Stimulated activated CD8-positive, alpha-beta memory T cell treated with anti-CD3 and anti-CD28 coated beads, Interleukin-15, amount 100 ng/mL, for 24 hours (primary cell): ENCODE results near the gene KIF25.

Experiments used
- DNase-seq: peaks from one replicate; pipeline ENCODE4 v3.0.0-alpha.2; 2020; ENCODE audit warnings: low read depth

The KIF25 gene

DNA sequence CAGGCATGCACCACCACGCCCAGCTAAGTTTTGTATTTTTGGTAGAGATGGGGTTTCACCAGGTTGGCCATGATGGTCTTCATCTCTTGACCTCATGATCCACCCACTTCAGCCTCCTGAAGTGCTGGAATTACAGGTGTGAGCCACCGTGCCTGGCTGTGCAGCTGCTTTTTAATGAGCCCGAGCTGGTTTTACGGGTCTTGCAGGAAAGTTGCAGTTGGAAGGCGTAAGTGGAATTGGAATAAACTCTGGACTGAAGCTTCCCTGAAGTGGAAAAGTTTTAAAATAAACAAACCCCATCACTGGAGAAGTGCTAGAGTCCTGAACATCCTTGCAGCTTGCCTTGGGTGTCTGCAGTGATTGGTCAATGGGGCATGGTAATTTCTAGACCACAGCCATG, 40.4 kb downstream of the KIF25 start:
- DNase-seq = no peak

DNA sequence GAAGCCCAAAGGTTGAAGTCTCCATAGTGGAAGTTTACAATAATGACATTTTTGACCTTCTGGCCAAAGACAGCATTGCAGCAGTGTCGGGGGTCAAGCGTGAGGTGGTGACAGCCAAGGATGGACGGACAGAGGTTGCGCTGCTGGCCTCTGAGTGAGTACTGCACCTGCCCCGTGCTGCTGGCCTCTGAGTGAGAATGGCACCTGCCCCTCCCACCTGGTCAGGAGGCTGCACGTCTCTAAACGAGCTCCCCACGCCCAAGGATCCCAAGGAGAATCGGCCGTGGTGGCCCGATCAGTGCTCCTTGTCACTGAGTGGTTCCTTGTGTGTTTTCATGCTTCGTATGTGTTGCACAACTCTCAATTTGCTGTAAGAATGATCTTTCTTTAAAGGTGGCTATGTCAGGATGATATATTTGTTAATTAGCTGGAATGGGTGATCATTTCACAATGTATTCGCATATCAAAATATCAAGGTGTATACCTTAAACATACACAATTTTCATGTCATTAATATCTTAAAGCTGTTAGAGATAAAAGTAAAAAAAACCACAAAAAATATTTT, 41.2 kb downstream of the KIF25 start:
- DNase-seq = no peak

DNA sequence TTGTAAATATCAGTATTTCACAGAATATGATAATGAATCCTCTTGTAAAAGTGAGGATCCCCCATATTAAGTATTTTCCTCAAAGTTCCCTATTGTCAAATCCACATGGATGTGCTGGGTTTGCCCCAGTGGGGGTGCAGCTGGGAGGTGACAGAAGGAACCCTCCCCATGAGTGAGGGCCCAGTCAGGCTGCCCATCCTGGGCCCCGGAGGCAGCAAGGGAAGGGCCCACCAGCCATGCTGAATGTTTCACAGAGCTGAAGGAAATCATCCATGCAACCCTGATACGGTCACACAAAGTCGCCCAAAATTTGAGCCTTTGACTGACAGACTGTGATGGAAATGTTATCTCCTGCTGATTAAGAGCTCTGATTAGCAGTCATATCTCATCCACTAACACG, 41.8 kb downstream of the KIF25 start:
- no peak for DNase-seq

DNA sequence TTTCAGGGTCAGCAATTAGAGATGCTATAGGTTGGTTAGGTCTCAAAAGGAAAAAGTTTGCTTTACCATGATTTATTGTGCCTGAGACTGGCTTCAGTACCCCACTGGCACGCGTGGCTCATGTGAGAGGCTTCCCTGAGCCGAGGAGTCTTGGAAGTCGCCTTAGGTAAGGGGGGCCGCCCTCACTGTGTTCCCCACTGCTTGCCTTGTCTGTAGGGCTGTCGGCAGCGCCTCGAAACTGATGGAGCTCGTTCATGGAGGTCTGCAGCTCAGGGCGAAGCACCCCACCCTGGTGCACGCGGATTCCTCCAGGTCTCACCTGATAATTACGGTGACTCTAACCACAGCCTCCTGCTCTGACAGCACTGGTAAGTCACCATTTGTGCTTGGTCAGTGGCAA, 42.4 kb downstream of the KIF25 start:
- no peak for DNase-seq

DNA sequence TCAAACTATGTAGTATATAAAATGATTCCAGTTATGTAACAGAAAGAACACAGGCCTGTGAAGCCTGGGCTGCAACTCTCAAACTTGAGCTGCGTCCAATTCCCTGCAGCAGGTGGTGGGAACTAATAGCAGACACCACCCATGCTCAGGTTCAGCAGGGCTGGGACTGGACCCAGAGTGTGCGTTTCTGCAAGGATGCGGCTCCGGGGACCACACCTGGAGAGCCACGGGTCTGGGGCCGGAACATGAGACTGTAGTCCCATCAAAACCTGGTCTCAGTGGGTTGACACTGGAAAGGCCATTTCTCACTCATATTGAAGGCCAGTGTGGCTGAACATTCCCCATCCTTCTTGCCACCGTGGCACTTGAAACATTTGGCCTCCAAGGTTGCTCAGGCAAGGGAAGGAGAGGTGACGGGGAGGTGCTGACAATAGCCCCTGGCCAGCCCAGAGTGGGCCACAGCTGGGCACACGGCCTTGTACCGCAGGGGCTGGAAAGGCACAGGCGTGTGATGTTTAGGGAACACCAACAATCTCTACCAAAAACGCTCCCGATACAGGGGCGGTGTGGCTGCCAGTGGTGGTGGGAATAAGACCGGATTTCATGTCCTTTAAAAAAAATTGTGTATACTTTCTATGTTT, 43.5 kb downstream of the KIF25 start:
- no peak for DNase-seq

DNA sequence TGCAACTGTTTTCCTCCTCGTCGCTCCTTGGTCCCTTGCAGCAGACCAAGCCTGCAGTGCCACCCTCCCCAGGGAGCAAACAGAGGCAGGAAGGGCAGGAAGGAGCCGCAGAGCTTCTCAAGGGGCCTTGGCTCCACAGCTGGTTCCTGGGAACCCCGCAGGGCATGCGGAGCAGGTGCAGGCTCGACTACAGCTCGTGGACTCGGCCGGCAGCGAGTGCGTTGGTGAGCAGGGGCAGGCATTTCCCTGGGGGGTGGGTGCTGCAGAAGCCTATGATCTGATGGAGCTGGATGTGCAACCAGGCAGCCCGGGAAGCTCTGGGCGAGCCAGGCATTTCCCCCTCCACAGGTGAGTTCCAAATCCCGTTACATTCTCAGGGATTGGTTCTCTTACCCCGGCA, 44.5 kb downstream of the KIF25 start:
- DNase-seq = no peak

DNA sequence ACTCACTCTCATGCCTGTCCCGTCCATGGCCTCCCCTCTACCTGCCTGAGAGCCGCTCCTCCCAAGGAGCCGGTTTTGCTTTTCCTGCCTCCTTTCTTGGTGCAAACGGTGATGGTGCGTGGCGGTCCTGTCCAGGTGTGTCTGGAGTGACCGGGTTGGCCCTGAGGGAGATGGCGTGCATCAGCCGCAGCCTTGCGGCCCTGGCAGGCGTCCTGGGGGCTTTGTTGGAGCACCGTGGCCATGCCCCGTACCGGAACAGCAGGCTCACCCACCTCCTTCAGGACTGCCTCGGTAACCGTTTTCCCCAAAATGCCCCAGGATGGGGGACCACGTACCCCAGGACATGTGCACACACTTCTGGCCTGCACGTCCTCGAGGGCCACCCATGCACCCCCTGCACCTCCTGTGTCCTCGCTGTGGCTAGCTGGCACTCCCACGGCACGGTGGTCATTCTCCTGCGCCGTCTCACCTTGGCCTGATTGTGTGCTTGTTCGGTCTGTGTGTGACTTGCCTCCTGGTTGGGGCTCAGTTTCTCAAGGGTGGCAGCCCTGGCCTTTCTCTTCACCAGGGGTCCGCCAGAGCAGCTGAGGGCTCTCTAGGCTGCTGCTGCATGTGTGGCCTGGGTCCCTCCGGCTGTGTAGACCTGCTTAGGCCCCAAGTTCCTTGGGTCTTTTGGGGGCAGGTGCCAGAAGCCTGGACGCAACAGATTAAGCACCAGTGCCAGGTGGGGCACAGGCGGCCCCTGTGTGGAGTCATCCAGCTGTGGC, 45.1 kb downstream of the KIF25 start:
- DNase-seq = no peak

DNA sequence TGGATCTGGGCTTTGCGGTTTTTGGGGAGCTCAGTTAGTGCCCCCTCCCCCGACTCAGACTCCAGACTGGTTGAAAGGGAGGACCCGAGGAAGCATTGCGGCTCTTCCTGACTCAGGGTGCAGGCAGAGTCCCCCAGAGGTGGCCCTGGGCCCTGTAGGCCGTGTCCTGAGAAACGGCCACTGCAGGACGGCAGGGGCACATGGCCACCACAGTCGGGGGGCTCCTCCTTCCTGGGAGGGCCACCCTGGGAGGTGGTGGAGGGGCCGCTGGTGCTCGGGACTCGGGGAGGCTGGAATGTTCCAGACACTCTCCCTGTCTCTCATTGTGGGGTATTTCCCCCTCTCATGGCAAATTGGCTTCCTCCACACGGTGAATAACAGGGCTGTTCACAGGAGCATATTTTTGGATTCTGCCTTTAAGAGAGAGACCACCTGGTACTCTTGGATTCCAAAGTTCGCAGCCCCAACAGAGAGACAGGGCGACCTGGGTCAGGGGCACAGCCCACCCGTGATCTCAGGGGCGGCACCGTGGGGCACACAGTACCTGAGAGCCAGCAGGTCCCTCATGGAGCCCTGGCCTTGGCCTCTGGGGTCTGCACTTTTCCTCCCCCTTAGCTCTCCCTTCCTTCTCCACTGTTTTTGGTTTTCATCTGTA, 45.8 kb downstream of the KIF25 start:
- no peak for DNase-seq

DNA sequence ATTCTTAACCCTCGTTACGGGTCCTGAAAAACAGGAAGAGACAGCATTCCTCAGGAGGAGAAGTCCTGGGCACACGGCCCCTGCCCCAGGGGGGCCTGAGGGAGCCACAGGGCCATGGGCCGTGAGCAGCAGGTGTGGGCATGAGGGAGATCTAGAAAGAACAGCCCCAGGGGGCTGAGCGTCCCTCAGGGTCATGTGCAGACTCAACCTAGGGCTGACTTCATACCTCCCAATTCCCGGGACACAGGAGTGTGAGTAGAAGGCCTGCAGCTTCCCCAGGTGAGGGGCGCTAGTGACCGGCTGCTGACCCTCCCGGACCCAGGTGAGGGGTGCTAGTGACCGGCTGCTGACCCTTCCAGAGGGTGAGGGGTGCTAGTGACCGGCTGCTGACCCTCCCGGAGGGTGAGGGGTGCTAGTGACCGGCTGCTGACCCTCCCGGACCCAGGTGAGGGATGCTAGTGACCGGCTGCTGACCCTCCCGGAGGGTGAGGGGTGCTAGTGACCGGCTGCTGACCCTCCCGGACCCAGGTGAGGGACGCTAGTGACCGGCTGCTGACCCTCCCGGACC, 46.5 kb downstream of the KIF25 start:
- DNase-seq = no peak

DNA sequence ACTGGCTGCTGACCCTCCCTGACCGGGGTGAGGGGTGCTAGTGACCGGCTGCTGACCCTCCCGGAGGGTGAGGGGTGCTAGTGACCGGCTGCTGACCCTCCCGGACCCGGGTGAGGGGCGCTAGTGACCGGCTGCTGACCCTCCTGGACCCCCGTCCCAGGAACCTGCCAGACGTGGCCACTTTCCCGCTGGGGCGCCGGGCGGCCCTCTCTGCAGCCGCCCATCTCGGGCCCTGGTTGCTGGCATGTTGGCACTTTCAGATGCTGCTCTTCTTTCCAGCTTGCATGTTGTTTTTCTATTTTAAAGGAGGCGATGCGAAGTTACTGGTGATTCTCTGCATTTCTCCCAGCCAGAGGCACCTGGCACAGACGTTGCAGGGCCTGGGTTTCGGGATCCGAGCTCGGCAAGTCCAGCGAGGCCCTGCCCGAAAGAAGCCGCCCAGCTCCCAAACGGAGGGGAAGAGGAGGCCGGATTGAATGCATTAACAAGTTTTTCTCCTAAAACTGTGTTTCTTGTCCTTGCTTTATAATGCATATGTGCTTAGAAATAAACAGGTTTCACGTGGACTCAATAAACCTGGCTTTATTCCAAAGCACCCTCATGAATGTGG, 47.2 kb downstream of the KIF25 start:
- DNase-seq = no peak

DNA sequence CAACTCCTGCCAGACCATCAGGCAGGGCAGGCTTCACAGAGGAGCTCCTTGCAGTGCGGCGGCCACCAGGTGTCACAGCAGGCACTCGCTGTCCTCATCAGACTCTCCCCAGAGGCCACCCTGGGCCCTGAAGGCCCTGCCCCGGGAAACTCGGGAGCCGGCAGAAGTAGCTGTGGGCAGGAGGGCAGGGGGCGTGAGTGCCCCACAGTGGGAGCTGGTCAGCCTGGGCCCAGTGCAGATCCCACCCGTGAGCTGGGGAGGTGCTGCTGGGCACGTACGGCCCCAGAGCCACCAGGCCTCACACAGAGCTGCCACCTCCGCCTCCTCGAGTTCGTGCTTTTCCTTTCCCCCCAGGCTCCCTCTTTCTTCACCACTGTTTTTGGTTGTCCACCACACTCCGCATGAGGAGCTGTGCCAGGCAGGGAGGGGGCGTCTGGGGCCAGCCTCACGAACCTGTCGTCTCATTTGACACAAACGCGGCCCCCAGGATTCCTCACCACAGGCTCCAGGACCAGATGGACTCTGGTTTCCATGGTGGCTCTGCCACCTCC, 47.7 kb downstream of the KIF25 start:
- no peak for DNase-seq

DNA sequence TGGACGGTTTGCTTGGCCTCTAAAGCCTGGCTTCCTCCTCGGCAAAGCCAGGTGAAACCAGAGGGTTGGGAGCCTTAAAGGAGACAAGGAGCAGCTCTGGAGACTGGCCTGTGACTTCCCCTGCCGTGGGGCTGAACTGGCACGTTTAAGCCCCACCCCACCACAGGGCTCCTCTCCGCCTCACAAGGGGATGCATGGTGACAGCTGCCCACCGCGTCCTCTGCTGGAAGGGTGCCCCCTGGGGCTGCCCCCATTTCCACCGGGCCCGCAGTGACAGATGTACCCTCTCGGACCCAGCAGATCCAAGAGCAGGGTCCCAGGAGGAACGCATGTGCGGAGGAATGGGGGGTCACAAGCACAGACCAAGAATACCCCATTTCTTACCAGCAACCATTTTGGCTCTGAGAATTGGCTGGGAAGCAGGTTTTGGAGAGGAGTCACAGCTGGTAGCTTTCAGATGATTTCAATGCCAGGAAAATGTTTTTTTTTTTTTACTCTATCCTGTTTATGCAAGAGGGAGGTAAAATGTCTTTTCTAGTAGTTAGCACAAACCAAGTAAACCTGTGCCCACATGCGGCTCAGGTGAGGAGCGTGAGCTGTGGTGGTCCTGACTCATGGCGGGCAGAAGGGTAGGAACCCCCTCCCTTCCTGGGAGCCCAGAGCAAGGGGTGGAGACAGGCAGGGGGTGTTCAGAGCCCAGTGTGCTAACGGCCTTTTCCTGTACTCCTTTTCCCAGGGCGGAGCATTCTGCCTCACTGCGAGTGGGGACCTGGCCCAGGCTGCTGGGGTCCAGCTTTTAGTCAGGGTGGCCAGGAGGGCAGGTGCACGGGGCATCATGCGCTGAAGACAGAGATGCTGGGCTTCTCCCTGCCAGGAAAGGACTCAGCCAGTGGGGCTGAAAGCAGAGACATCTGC, 48.5 kb downstream of the KIF25 start:
- DNase-seq = no peak

DNA sequence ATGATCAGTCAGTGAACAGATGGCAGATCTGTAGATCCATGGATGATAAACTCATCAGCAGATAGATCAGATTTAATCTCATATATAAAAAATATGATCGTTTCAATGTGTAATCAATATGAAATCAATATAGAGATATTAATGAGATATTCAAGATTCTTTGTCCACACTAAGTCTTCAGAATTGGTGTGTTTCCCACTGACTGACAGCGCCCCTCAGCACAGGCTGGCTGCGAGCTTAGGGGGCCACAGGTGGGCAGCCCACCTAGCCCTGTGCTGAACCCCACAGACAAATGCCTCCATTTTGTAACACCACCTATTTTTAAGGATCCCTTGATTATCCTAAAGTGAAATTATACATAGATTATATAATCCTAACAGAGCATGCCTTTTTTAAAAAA, 49.2 kb downstream of the KIF25 start:
- DNase-seq = no peak

DNA sequence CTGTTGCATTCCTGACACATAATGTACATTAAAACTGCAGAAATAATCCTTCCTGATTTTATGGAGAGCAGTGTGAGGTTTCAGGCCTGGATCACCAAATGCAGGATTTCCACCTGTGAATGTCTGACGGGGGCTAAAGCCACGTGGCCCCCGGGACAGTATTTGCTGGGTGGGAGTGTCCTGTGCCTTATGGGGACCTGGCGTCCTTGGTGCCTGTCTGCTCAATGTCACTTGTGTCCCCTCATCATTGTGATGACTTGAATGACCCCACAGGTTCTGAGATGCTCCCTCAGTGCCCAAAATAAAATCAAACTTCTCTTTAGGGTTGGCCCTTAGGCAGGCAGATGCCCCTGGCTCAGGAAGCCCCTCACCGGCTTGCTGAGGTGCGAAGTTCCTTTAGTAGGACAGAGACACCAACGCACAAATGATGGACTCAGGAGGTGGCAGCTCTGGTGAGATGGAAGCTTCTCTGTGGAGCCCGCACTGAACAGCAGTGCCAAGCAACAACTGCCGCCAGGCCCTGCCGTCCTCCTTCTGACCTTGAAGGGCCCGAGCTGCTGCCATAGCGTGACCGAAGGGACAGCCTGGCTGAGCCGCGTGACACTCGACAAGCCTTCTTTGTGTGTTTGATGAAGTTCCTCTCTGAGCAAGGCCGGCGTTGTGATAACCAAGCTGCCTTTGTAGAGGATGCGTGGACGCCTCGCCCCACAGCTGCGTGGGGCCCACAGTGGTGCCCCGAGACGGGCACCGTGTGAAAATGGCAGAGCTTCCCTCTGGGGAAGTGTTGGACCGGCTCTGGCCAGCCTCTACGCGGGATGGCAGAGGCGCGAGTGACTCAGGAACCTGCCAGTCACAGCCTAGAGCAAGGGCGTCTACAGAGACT, 50.6 kb downstream of the KIF25 start:
- DNase-seq = no peak

DNA sequence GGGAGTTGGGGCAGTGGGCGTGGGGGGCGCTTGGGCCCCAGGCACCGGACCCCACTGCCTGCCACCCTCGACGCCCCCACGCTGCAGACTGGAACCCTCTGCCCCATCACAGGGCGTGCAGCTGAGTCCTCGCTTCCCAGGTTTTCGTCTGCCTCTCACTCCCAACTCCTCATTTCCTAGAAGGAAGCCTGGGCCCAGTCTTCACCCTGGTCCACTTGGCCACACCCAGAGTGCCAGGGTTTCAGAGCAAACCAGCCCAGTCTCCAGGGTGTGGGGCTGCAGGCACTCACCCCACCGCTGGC, 51.2 kb downstream of the KIF25 start:
- DNase-seq = no peak

DNA sequence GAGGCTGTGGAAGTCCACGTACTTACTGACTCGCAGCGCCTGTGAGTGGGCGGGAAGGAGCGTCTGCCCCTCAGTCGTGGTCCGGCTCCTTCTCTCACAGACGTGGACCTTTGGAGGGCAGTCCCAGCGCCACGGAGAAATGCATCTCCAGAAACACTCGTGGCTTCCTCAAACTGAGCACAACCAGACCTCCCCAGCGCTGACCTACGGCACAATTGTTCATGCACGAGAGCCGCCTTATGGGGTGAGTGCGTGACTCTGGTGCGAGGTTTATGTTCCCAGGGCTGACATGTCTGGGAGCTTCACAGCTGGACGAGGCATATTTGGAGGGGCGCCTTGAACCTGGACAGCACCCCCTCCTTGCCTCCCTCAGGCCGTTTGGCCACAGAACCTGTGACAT, 51.8 kb downstream of the KIF25 start:
- no peak for DNase-seq

DNA sequence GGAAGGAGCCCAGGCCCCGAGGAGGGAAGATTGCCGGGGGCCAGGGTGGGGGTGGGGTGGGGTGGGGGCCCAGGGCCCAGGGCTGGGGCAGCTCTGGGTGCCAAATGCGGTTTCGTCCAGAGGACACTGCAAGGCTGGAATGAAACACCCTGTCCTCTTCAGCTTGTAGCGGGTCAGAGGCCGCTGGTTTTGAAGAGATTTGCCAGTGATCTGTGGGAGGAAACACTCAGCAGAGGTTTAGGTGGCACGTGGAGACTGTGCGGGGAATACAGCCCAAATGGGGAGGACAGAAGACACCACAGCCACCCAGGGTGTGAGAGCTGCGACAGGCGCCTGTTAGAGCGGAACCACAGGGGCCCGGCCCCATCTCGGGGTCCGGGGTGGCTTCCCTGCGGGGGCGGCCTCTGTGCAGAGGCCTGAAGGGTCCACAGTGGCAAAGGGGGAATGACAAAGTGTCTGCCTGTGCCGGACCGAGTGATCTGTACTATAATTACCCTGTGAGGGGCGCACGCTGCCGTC, 52.3 kb downstream of the KIF25 start:
- DNase-seq = no peak

DNA sequence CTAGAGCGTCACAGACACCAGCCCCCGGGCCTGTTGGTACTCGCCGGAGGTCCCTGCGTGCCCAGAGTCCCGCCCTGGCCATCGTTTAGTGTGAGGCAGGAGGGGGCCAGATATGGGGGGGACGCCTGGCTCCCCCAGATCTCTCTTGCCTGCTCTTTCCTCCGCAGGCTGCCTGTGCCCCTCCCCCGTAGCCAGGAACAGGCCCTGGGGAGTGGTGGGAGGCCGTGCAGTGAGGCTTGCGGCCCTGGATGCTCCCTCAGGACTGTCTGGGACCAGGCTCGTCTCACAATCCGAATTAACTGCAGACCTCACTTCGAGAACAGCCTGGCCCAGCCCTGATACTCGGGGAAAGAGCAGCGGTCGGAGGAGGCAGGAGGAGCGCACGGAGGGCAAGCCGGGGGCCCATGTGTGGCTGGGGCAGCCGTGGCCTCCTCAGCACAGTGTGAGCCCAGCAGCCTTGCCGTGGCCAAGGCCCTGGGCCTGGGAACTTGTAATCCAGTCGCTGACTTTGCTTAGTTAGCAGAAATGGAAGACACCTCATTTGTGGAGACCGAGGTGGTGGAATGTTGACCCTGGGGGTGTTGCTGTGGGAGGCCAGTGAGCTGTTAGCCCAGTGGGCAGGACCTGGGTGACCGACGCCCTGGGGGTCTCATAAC, 52.9 kb downstream of the KIF25 start:
- DNase-seq = no peak

DNA sequence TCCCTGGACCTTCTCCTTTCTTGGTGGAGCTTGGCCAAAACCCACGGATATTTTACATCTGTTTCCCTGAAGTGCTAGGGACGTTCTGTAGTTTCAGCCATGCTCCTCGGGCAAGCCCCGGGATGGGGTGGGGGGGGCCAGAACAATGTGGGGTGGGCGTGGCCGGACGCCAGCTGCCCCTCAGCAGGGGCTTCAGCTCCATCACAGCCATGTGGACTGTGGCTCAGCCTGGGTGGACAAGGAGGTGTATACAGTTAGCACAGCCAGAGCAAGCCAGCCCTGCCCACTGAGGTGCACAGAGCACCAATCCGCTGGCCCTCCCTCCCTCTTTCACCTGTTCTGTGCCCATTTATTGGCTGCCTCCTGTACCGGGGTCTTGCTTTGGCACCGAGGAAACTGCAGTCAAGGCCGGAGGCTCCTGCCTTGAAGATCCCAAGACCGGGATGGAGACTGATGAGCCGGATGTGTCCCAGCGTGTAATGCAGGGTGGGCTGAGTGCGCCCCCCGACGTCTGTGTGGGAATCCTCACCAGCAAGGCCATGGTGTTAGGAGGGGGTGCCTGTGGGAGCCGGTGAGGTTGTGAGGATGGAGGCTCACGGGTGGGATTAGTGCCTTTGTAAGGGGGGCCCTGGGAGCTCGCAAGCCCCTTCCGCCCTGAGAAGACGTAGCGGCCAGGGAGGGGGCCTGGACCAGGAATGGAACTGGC, 53.6 kb downstream of the KIF25 start:
- DNase-seq = no peak
